Measurements from ENCODE around the gene COL4A2. TPM values are rescaled to one million over a fixed set of nuclear protein-coding genes. Genes with fewer than 3 reads are reported as not detected.

COL4A2 gene
- total RNA-seq, 1 donor from 2014 or later, result 120 TPM

DNA sequence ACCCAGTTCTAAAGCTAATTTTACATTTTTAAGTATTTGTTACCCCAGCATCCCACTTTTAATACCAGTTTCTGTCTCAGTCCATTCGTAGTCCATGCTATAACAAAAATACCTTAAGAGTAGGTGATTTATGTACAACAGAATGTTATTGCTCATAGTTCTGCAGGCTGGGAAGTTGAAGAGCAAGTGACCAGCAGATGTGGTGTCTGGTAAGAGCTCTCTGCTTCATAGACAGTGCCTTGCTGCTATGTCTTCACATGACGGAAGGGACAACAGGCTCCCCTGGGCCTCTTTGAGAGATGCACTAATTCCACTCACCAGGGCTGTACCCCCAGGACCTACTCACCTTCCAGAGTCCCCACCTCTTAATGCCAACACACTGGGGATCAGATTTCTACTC lies 96.6 kb downstream of the COL4A2 start:
- no peaks in the 10 kb centered on the region for H3K9me3 Mint-ChIP-seq (ENCODE audit: low read depth)
- TF ChIP-seq CTCF (IDR thresholded peaks at IDR 0.05; ENCODE audit: unreplicated experiment), result no peak
- H3K27me3 Mint-ChIP-seq, result no peaks in the 10 kb centered on the region
- H3K27ac Mint-ChIP-seq, result no peak overlapping the region
- no peak overlapping the region for H3K4me3 Mint-ChIP-seq (ENCODE audit: low read depth)
- peaks cover 3% of the 10 kb centered on the region for H3K4me1 Mint-ChIP-seq (ENCODE audit: low read depth)
- no peak for DNase-seq (ENCODE audit: low spot score, unreplicated experiment)
- peaks cover 3% of the 10 kb centered on the region for H3K36me3 Mint-ChIP-seq (ENCODE audit: insufficient read depth)

- Mint-ChIP-seq H3K4me3 (ENCODE audit: low read depth) (no peak overlapping the region), H3K36me3 (ENCODE audit: insufficient read depth) (peaks cover 3% of the 10 kb centered on the region), H3K27ac (no peak overlapping the region), H3K4me1 (ENCODE audit: low read depth) (peaks cover 3% of the 10 kb centered on the region), H3K27me3 (no peaks in the 10 kb centered on the region), H3K9me3 (ENCODE audit: low read depth) (no peaks in the 10 kb centered on the region)
- no peak for TF ChIP-seq CTCF (IDR thresholded peaks at IDR 0.05; ENCODE audit: unreplicated experiment)
- DNase-seq (ENCODE audit: low spot score, unreplicated experiment), result no peak
Measured at GRCh38 chr13:110404321-110404720, 97.2 kb downstream of the COL4A2 start.

DNA sequence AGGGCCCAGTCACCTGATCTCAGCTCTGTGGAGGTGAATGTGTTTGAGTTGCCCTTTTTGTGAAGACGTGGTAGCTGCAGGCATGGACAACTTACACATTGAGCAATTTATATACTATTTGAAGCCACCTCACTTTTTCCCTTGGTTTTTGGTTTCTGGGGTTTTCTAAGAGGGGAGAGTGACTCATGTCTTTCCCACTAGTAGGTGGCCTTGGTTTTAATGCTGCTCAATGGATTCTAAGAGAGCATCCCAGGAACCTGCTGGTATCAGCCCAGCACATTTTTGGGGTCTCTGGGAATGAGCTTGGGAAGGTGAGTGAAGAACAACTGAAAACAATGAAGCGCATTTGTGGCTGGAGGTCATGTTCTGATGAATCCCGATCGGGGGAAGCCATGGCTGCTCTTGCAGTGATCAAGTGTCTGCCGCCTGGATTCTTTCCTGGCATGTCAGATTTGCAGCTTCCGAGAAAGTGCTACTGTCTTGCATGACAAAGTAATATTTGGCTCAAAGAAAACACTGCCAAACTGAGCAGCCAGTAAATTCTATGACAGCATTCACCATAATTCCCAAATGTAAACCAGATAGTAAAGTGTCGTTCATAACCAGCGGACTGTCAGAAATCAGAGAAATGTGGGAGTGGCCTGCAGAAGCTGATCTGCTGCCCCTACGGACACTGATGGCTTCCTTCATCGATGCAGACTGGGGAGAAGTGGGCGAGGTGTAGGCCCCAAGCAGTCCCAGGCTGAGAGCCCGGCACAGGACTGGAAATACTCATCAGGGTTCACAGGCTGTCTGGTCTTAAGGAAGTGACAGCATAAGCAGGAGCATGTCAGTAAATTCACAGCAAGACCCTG lies 98.7 kb downstream of the COL4A2 start:
- Mint-ChIP-seq H3K4me1 (ENCODE audit: low read depth) (peaks cover 3% of the 10 kb centered on the region), H3K36me3 (ENCODE audit: insufficient read depth) (peaks cover 3% of the 10 kb centered on the region), H3K9me3 (ENCODE audit: low read depth) (no peaks in the 10 kb centered on the region), H3K4me3 (ENCODE audit: low read depth) (no peak overlapping the region), H3K27me3 (no peaks in the 10 kb centered on the region), H3K27ac (no peak overlapping the region)
- DNase-seq (ENCODE audit: low spot score, unreplicated experiment), result no peak
- no peak for TF ChIP-seq CTCF (IDR thresholded peaks at IDR 0.05; ENCODE audit: unreplicated experiment)

DNA sequence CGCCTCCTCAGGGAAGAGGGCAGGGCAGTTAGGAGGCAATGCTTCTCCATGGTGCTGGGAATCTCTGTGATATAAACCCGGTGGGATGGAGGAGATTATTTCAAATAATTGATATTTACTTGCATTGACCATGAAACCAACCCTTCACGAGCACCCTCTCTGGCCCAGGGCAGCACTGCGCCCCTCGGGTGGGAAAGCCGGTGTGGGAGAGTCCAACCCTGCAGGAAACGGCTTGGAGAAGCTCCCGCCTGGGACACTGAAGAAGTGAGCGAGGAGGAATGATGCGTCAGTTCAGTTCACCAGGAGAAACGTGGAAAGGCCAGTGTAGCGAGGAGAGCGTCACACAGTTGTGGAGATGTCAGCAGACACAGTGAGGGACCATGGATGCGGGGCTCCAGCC lies 99.9 kb downstream of the COL4A2 start:
- no peak for DNase-seq (ENCODE audit: low spot score, unreplicated experiment)
- H3K27ac Mint-ChIP-seq, result no peak overlapping the region

DNA sequence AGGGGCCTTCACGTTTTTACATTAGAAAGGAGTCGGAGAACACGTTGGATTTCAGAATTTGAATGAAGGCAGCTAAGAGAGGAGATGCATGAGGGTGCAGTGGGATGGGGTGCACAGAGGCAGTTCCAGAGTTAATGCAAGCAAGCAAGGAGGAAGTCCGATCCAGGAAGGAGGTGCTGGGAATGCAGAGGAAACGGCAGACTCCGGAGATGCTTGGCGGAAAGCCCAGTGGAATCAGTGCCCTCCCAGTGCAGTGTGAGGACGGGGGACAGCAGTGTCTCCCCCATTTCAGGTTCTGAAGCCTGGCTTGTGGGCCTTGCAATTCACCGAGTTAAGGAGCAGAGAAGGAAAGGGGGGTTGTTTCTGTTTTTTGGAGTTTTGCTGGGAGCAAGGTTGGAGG lies 100.4 kb downstream of the COL4A2 start:
- Mint-ChIP-seq H3K27me3 (no peaks in the 10 kb centered on the region), H3K36me3 (ENCODE audit: insufficient read depth) (peaks cover 3% of the 10 kb centered on the region), H3K27ac (no peak overlapping the region), H3K4me3 (ENCODE audit: low read depth) (no peak overlapping the region), H3K4me1 (ENCODE audit: low read depth) (peaks cover 3% of the 10 kb centered on the region), H3K9me3 (ENCODE audit: low read depth) (no peaks in the 10 kb centered on the region)
- no peak for DNase-seq (ENCODE audit: low spot score, unreplicated experiment)
- TF ChIP-seq CTCF (IDR thresholded peaks at IDR 0.05; ENCODE audit: unreplicated experiment), result no peak

More for the DNA sequence above, 99.9 kb downstream of the COL4A2 start:
- Mint-ChIP-seq H3K4me3 (ENCODE audit: low read depth) (no peak overlapping the region), H3K4me1 (ENCODE audit: low read depth) (peaks cover 2% of the 10 kb centered on the region), H3K27me3 (no peaks in the 10 kb centered on the region), H3K9me3 (ENCODE audit: low read depth) (no peaks in the 10 kb centered on the region), H3K36me3 (ENCODE audit: insufficient read depth) (peaks cover 3% of the 10 kb centered on the region)
- no peak for TF ChIP-seq CTCF (IDR thresholded peaks at IDR 0.05; ENCODE audit: unreplicated experiment)
